Measurements from ENCODE around the gene GARIN6. TPM values are rescaled to one million over a fixed set of nuclear protein-coding genes. Genes with fewer than 3 reads are reported as not detected.

Gene GARIN6
- total and polyA plus RNA-seq, 2 donors (not counting 1 experiment from before 2014, with no cell fraction given): not detected

DNA sequence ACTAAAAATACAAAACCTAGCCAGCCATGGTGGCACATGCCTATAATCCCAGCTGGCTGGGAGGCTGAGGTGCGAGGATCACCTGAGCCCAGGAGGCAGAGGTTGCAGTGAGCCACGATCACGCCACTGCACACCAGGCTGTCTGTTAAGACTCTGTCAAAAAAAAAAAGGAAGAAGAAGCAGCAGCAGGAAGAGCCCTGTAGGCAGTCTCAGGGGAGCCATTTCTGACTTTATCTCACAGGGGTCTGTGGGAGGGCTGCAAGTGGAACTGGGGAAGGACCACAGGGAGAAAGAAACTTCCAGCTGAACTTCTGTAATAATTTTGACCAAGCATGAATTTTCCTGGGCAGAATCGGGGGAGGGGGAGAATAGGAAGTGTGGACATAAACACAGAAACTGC is 32.7 kb downstream of the GARIN6 start:
- Histone ChIP-seq H3K9ac (ENCODE audit: insufficient read depth, low read length) (no peak overlapping the region), H4K20me1 (ENCODE audit: control insufficient read depth, extremely low read depth, insufficient read depth, low read length) (no peaks in the 10 kb centered on the region), H2AFZ (ENCODE audit: low read length) (no peak overlapping the region), H3K9me3 (ENCODE audit: control insufficient read depth, insufficient read depth, low read depth, low read length) (no peaks in the 10 kb centered on the region), H3K4me1 (ENCODE audit: control insufficient read depth, extremely low read depth, insufficient read depth, low read length) (no peaks in the 10 kb centered on the region), H3K36me3 (ENCODE audit: control insufficient read depth, insufficient read depth, low read length) (no peaks in the 10 kb centered on the region), H3K27me3 (ENCODE audit: control insufficient read depth, insufficient read depth, low read length) (no peaks in the 10 kb centered on the region), H3K4me3 (replicated peaks in 1 of 4; ENCODE audit: control extremely low read depth in 1 of 4, insufficient read depth in 1 of 4, low read depth in 3 of 4, low read length in 4 of 4) (no peak overlapping the region), H3K4me2 (ENCODE audit: extremely low read depth, insufficient read depth, low read length) (no peak overlapping the region), H3K79me2 (ENCODE audit: control insufficient read depth, insufficient read depth, low read length) (no peaks in the 10 kb centered on the region), H3K27ac (ENCODE audit: insufficient read depth, low read length) (no peak overlapping the region)
- DNase-seq (ENCODE audit: low read depth in 2 of 2): no peak
- TF ChIP-seq EZH2 (IDR thresholded peaks at IDR 0.05; ENCODE audit: low read length, missing control alignments) (no peak), CTCF (conservative IDR thresholded peaks at IDR 0.05 in 1 of 2, IDR thresholded peaks at IDR 0.05 in 1 of 2; ENCODE audit: low read depth in 1 of 2, low read length in 2 of 2) (no peak)

DNA sequence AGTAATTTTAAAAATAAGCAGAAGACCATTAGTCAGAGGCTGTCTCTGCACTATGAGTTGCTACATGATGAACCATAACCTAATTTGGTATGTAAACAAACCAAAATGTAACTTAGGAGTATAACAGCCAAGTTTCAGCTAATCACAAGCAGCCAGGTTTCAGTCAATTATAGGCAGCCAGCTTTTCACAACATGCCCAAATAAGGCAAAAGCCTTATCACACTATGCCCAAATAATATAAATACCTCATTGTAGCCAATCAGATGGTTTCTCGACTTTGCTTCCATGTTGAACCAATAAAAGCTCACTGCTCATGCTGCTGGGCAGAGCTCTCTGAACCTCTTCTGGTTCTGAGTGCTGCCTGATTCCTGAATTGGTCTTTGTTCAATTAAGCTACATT is 38.6 kb downstream of the GARIN6 start:
- no peaks in the 10 kb centered on the region for H4K20me1 ChIP-seq (ENCODE audit: control insufficient read depth, extremely low read depth, insufficient read depth, low read length)
- no peak for DNase-seq (ENCODE audit: low read depth in 2 of 2)
- H3K27ac ChIP-seq (ENCODE audit: insufficient read depth, low read length): no peak overlapping the region
- no peak overlapping the region for H2AFZ ChIP-seq (ENCODE audit: low read length)
- no peaks in the 10 kb centered on the region for H3K36me3 ChIP-seq (ENCODE audit: control insufficient read depth, insufficient read depth, low read length)
- no peak for TF ChIP-seq EZH2 (IDR thresholded peaks at IDR 0.05; ENCODE audit: low read length, missing control alignments)
- TF ChIP-seq CTCF (conservative IDR thresholded peaks at IDR 0.05 in 1 of 2, IDR thresholded peaks at IDR 0.05 in 1 of 2; ENCODE audit: low read depth in 1 of 2, low read length in 2 of 2): no peak
- H3K9ac ChIP-seq (ENCODE audit: insufficient read depth, low read length): no peak overlapping the region
- no peaks in the 10 kb centered on the region for H3K9me3 ChIP-seq (ENCODE audit: control insufficient read depth, insufficient read depth, low read depth, low read length)
- no peaks in the 10 kb centered on the region for H3K79me2 ChIP-seq (ENCODE audit: control insufficient read depth, insufficient read depth, low read length)
- no peaks in the 10 kb centered on the region for H3K27me3 ChIP-seq (ENCODE audit: control insufficient read depth, insufficient read depth, low read length)
- H3K4me1 ChIP-seq (ENCODE audit: control insufficient read depth, extremely low read depth, insufficient read depth, low read length): no peaks in the 10 kb centered on the region
- no peak overlapping the region for H3K4me2 ChIP-seq (ENCODE audit: extremely low read depth, insufficient read depth, low read length)
- no peak overlapping the region for H3K4me3 ChIP-seq (replicated peaks in 1 of 4; ENCODE audit: control extremely low read depth in 1 of 4, insufficient read depth in 1 of 4, low read depth in 3 of 4, low read length in 4 of 4)

DNA sequence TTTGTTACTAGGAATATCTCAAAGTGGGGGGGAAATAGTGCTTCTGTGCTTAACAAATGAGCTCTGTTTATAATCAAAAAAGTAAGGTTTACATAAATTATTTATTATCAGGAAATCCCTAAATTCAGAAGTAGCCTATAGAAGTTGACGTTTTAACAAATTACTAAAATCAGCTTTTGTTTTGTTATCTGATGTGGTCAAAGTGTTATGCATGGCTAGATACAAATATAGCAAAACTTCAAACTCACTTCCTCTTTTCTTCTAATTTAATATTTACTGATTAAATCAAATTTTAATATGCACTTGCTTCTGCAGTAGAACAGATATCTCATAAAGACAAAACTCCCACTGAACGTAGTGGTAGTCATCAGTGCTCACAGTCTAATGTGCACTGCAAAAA is 47.5 kb downstream of the GARIN6 start:
- no peaks in the 10 kb centered on the region for H3K79me2 ChIP-seq (ENCODE audit: control insufficient read depth, insufficient read depth, low read length)

More for the DNA sequence above, 47.5 kb downstream of the GARIN6 start:
- no peaks in the 10 kb centered on the region for H3K4me1 ChIP-seq (ENCODE audit: control insufficient read depth, extremely low read depth, insufficient read depth, low read length)
- H2AFZ ChIP-seq (ENCODE audit: low read length): no peak overlapping the region
- no peak overlapping the region for H3K27ac ChIP-seq (ENCODE audit: insufficient read depth, low read length)
- H3K4me2 ChIP-seq (ENCODE audit: extremely low read depth, insufficient read depth, low read length): no peak overlapping the region
- no peaks in the 10 kb centered on the region for H3K36me3 ChIP-seq (ENCODE audit: control insufficient read depth, insufficient read depth, low read length)
- no peak overlapping the region for H3K9ac ChIP-seq (ENCODE audit: insufficient read depth, low read length)
- DNase-seq (ENCODE audit: low read depth in 2 of 2): no peak
- H3K4me3 ChIP-seq (replicated peaks in 1 of 4; ENCODE audit: control extremely low read depth in 1 of 4, insufficient read depth in 1 of 4, low read depth in 3 of 4, low read length in 4 of 4): no peak overlapping the region
- TF ChIP-seq CTCF (conservative IDR thresholded peaks at IDR 0.05 in 1 of 2, IDR thresholded peaks at IDR 0.05 in 1 of 2; ENCODE audit: low read depth in 1 of 2, low read length in 2 of 2): no peak
- TF ChIP-seq EZH2 (IDR thresholded peaks at IDR 0.05; ENCODE audit: low read length, missing control alignments): no peak
- no peaks in the 10 kb centered on the region for H4K20me1 ChIP-seq (ENCODE audit: control insufficient read depth, extremely low read depth, insufficient read depth, low read length)
- H3K9me3 ChIP-seq (ENCODE audit: control insufficient read depth, insufficient read depth, low read depth, low read length): no peaks in the 10 kb centered on the region
- H3K27me3 ChIP-seq (ENCODE audit: control insufficient read depth, insufficient read depth, low read length): no peaks in the 10 kb centered on the region
